HT1080 (cell line): ENCODE results near the gene ABR. TPM values are rescaled to one million over a fixed set of nuclear protein-coding genes. Genes with fewer than 3 reads are reported as not detected.
"Not testable (repeated sequence)": the region's sequence is repeated elsewhere in the genome, so short reads cannot be mapped to it uniquely, and the experiment has no call there.

Source experiments
- DNase-seq: peaks from one replicate; pipeline ENCODE4 v3.0.0-alpha.2; 2015; ENCODE audit warnings: low read depth
- total RNA-seq: library from RNA; depleted of rRNA; stranded (reverse); fragments of >200 nt; shearing (Covaris generic); gene quantifications from 2 replicates; pipeline ENCODE4 v1.2.3, GENCODE V29; 2014

The ABR gene
- total RNA-seq, 1 experiment from 2014 or later, result 71.2 TPM

DNA sequence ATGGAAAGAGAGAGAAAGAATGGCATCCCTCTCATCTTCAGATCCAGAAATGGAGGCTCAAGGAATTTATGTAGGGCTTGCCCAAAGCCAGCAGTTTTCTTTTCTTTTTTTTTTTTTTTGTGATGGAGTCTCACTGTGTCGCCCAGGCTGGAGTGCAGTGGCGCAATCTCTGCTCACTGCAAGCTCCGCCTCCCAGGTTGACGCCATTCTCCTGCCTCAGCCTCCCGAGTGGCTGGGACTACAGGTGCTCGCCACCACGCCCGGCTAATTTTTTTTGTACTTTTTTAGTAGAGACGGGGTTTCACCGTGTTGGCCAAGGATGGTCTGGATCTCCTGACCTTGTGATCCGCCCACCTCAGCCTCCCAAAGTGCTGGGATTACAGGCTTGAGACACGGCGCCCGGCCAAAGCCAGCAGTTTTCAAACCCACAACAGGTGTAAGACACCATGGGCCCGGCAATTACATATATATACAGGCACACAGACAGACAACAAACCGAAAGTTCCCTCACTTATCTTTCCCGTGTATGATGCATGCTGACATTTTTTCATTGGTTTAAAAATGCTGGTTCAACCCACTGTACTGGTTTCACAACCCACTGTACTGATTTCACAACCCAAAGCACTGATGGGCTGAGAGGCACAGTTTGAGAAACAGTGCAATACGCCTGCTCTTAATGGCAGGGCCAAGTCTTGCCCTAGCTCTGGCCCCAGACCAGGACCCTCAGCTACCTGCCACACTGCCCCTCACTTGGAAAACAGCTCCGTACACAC is 81.6 kb downstream of the ABR start:
- DNase-seq, result not testable (repeated sequence)

DNA sequence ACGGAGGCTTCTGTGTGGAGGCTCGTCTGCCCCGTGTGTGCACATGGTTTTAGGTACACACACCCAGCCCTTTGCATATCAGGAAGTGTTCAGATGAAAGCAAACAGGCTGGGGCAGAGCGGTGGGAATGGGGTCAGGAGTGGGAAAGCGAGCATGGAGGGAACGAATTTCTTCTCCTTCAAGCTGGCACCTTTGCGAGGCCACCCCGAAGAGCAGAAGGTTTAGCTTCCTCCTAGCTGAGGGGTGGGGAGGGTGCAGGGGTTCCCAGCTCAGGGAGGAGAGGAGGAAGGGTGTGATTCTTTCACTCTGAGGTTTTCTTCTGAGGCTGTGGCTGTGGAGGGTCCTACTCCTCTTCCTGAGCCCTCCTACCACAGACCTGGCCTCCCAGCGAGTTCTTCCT is 83.6 kb downstream of the ABR start:
- DNase-seq, result no peak

DNA sequence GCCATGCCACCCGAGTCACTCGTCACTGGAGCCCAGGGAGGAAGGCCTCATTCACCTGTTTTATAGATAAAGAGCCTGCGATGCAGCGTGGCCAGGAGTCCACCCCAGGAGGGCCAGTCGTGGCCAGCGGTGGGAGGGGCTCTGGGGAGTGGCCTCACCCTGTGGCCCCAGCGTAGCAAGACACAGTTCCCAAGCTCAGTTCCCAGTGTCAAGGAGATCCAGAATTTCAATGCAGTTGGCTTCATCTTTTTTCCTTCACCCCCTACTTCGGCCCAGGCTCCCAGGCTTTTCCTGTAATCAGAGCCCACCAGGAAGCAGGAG is 84.0 kb downstream of the ABR start:
- no peak for DNase-seq

DNA sequence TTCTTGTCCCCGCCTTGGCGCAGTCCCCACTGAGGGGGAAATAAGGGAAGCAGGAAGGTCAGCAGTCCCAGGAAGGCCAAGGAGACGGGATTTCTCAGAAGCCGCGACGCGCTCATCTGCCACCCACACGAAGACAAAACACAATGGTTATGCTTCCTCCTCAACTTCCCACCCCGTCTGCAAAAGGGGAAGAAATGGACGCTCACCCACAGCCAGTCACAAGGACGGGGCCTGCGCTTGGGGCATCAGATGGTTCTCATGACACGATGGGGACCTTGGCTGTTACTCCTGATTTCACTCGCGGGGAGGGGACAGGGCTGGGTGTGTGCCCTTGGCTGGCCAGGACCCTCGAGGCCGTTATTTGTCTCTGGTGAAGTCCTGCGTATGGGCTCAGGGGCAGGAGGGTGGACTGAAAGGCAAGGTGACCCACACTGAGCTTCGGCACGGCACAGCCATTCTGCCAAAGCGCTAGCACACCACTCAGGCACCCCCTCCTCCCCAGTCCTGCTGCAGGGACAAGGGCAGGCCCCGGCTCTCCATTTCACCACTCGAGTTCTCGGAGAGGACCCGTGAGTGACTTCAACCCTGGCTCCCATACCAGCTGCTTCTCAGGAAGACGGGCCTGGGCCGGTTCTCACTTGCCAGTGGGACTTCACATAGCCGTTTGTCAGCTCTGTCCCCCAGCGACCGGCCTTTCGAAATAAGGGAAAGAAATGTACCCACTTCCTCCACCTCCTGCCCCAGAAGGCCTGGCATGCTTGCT is 84.5 kb downstream of the ABR start:
- no peak for DNase-seq

DNA sequence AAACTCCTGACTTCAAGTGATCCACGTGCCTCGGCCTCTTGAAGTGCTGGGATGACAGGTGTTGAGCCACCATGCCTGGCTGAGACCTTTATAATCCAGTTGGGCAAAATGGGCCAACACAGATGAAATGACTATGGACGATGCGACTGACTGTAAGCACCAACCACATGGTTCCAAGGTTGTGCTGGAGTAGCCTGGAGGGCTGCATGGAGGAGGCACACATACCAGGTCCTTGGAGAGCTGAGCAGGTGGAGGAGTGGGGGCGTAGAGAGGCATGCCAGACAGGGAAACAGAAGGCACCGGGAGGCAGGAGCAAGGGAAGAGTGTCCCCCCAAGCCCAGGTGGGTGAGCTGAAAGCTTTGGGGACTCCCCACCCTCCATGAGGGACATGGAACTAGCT is 85.2 kb downstream of the ABR start:
- no peak for DNase-seq

DNA sequence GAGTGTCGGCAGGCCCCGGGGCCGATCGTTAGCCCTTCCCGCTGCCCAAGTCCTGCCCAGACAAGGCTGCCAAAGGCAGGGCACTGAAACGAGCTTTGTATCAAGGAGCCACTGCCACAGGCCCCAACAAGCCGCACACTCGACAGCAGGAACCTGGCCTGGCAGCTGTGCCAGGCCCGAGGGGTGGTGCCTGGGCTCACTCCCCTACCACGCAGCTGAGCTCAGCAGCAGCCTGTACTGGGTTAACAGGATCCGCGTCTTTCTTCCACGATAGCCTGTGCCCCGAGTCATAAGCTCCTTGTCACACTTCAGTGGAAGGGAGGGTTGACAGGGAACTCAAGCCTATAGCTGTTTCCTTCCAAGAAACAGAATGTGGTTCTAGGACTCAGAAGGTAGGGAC is 87.9 kb downstream of the ABR start:
- no peak for DNase-seq

DNA sequence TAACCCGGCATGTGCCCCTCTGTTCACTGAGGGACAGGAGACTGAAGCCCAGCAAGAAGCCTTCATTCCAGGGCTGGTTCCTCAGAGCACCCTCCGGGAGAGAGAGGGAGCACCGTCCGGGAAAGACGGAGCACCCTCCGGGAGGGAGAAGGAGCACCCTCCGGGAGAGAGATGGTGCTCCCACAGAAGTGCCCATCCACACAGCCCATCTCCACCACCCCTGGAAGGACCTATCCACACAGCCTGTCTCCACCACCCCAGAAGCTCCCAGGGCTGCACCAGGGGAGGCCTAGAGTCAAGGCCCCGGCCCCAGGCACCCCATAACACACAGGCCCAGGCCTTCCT is 88.6 kb downstream of the ABR start:
- DNase-seq, result no peak

DNA sequence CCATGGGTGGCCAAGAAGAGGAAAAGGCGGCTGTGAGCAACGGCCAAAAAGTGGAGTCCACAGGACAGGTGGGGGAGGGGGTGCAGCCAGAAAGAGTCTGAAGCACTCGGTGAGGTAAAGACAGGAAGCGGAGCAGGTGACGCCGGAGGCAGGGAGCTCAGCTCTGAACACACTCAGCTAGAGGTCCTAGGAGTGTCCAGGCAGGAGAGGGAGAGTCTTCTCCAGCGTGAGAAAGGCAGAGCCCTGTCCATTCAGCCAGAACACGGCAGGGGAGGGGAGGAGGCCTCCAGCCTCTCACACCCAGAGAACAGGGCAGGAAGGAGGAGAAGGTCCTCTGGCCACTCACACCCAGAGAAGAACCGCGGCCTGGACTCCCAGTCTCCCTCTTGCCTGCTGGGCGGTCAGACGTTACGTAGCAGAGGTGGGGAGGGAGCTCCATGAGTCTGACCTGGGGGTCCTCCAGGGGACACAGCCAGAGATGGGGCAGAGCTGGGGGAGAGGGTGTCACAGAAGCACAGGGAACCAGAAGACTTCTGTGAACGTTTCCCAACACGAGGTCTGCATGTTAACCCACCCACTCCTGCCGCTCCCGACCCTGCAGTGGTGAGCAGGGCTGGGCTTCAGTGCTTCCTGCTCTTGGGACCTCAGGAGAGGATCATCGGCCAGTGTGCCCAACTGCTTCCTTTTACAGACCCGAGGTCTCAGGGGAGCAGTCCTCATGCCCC is 89.2 kb downstream of the ABR start:
- DNase-seq, result no peak

DNA sequence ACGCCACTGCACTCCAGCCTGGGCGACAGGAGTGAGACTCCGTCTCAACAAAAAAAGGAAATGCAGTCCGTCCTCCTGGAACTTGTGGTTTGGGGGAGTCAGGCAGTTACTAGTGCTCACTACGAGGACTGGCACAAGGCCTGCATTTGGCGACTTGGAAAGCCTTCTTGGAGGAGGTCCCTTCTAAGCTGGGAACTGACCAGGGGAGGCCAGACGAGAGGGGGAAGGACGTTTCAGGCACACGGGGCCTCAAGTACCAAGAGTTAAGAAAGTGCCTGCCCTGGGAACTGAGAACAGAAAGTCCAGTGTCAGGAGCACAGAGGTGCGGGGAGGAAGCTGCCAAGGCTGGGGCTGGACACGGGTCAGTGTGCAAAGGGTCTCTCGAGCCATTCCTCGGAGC is 89.9 kb downstream of the ABR start:
- DNase-seq, result no peak

DNA sequence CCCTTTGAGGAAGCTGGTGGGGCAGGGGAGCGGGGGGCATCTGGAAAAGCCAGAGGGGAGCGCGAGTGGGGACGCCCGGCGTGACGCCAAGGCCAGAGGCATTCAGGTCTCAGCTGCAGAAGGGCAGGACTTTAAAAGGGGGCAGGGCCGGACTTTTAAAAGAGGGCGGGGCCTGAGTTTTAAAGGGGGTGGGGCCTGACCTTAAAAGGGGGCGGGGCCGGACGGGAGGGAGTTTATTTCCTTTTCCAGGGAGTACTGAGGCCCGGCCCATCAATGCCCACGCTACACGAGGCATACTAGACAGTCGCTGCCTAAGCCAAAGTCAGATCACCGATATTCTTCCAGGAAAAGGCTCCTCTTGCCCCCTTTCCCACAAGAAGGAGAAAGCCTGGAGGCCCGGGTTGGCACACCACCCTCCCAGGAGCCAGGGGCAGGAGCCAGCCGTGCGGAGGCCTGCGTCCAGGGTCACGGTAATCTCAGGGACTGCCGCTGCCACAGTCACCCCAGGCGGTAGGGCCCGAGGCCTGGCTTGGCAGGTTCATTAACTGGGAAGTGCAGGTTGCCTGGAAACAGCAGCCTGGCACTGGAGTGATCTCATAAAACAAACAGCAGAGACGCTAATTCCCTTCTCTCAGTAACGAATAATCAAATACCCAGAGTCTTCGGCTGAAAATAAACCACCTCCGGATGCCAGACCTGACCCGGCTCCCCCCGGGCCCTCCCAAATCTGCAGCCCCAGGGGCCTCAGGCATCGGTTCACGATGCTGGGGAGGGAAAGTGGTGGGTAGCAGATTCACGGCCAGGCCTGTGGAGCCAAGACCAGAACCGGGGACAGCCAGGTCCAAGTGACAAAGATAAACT is 92.2 kb downstream of the ABR start:
- DNase-seq, result no peak

DNA sequence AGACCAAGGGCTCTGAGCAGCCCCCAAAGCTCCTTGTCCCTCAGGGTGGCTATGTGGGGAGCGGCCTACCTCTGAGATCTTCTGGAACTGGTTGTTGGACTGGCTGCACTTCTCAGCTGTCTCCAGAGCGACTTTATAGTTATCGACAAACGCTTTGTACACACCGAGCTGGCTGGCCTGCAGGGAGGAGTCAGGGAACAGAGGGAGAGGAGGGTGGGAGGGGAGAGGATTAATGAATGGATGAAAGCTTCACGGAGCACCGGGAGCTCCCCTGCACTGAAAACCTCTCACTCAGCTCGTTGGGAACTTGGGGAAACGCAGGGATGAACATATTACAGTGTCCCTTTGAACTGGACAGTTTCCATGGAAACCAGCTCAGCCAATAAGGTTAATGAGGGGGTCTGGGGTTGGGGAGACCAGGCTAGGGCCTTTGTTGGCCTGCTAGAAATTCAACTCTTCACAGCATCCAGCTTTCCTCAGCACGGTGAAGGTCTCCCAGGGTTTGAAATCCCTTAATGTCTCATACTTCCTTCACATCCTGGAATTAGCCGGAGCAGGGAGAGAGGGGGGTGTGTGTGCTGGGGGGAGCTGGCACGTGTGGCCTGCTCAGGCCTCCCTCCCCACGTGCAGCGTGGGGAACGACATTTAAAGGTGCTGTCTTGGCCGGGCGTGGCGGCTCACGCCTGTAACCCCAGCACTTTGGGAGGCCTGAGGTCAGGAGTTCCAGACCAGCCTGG is 96.2 kb downstream of the ABR start:
- DNase-seq, result peak; percentile 26

DNA sequence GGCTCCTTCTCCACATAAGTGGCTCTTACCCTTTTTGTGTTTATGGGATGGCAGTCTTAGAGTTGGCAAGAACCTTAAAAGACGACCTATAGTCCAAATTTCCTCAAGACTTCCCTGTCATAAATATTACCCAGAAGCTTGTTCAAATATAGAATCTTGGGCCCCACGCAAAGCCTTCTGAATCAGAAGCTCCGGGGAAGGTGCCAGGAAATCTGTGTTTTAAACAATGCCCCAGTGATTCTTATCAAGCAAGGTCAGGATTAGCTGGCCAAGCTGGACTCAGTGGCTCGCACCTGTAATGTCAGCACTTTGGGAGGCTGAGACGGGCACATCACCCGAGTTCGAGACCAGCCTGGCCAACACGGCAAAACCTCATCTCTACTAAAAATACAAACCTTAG is 97.2 kb downstream of the ABR start:
- DNase-seq, result no peak

DNA sequence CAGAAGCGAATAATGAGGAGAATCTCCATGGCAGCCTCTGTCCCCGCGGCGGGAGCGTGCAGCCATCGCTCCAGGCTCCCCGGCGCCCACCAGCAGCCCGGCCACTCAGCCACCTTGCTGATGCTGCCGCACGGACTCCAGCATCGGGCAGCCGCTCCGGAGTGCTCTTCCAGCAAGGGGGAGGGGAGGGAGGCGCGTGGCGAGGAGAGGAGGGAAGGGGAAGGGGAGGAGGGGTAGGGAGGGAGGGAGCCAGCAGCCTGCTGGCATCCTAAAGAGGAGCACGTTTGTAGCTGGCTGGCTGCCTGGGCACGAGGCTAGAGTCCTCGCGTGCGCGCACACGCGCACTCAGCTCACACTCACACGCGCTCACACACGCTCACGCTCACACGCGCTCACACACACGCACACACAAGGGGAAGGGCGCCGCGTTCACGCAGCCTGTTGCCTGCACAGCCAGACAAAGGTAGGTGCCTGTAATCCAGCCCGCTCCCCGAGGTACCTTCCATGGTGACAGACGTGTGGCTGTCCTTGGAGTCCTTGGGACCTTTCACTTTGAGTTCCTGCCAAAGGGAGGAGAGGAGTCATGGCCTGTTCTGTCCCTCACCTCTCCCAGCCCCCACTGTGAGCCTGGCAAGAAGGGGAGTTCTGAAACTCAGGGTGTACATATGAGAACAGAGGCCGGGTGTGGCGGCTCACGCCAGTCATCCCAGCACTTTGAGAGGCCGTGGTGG is 100.8 kb downstream of the ABR start:
- DNase-seq, result no peak

DNA sequence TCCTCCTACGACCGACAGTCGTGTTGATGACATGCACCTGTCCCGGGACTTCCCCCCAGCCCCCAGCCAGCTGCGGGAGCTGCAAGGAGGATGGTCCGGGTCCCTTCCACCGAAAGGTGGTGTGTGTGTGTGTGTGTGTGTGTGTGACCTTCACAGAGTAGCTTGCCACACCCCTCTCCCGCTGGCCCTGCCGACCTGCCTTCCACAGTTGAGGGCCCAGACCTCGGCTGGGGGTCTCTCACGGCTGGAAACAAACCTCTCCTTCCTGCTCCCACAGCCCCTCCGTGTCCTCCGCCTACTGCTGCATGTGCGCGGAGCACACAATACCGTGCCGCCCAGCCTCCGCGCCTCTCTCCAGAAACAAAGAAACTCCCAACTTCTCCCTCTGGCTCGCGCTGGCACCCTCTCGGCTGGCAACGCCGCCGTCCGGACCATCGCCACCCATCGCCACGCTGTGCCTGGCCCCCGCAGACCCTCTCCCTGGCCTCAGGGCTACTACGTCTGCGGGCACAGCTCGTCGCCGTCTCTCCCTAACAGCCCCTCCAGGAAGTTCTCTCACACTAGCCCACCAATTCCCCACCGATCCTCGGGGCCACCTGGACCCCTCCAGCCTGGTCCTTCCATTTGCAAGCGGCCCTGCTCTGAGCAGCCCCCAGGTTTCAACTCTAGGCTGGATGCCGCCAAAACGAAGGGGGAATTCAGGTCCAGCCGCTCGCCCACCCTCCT is 101.6 kb downstream of the ABR start:
- DNase-seq, result no peak

DNA sequence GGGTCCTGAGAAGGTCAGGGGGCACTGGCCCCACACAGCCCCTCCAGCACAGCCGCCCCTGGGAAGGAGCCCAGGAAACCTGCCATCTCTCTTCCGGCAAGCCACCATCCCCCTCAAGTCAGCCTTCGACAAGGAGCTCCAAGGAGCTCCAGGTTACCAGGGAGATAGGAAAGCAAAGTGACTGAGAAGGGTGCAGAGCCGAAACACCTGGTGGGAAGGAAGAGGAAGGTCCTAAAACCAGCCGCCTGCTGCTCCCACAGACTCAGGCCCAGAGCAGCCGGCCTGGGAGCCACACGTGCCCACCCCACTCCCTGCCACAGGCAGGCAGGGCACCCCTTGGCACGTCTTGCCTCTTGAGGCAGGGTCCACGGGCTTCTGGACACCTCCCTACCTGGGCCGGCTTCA is 102.2 kb downstream of the ABR start:
- DNase-seq, result no peak

DNA sequence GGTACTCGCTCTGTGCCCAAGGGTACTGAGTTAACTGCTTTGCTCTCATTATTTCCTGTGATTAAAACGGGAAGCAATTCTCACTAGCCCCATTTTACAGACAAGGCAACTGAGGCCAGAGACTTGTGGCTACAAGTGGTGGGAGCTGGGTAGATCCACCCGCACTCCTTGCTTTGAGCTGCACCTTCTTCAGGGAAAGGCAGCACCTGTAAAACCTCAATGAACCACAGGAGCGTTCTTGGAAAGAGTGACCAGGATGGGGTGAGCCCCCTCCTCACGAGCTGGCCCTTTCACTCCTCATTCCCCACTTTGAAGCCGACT is 102.8 kb downstream of the ABR start:
- DNase-seq, result no peak

DNA sequence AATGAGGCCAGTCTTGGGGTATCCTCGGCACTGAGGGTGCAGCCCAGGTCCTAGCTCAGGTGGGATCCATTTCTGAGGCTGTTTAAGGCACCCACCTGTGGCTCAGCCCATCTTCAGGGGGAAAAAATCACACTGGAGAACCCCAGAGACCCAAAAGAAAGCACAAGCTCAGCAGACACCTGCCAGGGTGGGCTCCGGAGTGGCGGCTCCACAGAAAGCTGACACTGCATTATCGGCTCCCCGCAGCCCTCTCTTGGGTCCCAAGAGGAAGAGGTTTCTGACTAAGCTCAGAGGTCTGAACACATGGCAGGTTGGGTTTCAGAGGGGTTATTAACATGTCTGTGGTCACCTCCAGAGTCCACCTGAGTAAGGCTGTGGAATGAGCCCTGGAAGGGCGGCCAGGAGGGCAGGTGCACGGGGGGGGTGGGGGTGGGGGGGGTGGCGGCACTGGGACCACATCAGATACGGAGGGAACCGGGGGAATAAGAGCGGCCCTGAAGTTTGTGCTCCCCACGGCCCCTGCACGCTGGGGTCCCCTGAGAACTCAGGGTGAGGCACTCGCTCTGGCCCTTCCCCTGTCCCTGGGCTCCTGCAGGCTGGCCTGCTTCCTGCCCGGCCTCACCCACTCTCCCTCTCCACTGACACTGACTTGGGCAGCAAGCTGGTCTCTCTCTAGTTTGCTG is 103.3 kb downstream of the ABR start:
- DNase-seq, result no peak

DNA sequence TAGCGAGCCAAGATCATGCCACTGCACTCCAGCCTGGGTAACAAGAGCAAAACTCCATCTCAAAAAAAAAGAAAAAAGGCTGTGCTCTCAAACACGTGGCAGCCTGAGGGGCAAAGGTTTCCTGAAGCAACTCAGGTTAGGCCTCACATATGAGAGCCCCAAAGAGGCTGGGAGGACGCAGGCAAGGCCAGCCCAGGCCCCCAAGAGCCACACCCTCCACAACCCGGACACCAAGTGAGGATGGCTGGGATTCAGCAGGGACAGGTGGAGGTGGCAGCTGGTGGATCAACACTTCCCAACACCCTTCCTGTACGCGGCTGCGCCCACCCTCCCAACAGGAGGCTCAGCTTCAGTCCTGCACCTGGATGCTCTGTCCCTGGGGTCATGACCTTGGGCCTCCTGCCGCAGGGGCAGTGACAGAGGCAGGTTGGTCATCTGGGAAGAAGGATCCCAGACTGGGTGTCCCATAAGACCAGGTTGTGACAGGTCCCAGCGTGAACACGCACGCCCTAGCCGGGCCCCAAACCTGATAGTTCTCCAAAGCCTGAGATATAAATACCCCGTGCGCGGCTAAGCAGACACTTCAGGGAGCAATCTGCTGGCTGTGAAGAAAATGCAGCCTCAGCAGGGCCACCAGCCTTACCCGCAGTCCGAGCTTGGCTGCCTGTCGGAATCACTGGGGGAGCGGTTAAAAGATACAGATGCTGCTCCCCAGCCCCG is 104.7 kb downstream of the ABR start:
- no peak for DNase-seq
